ENCODE measurements around the gene SLC35F3. TPM values are rescaled to one million over a fixed set of nuclear protein-coding genes. Genes with fewer than 3 reads are reported as not detected.

The SLC35F3 gene
- polyA plus RNA-seq, 1 of the 3 experiments (the other 2 are of a cell fraction): 0.87 TPM

- Histone ChIP-seq H2AFZ (ENCODE audit: low read depth) (no peak overlapping the region), H3K36me3 (replicated peaks in 1 of 2; ENCODE audit: control insufficient read depth in 1 of 2, insufficient read depth in 2 of 2, low read length in 1 of 2) (no peaks in the 10 kb centered on the region), H3K9me2 (no peaks in the 10 kb centered on the region), H3K4me2 (no peak overlapping the region), H3F3A (replicated peaks; ENCODE audit: insufficient read depth) (no peaks in the 10 kb centered on the region), H3K27ac (ENCODE audit: low read depth in 2 of 2, low read length in 1 of 2) (no peak overlapping the region), H3K4me3 (ENCODE audit: low read depth in 2 of 2, low read length in 1 of 2) (no peak overlapping the region), H3K4me1 (ENCODE audit: control insufficient read depth in 1 of 2, insufficient read depth in 2 of 2, low read depth in 1 of 2, low read length in 1 of 2) (no peaks in the 10 kb centered on the region), H4K20me1 (ENCODE audit: insufficient read depth) (no peaks in the 10 kb centered on the region), H3K9me3 (no peaks in the 10 kb centered on the region), H3K79me2 (ENCODE audit: insufficient read depth) (no peaks in the 10 kb centered on the region), H3K27me3 (ENCODE audit: insufficient read depth) (no peaks in the 10 kb centered on the region), H3K9ac (no peak overlapping the region)
- ChIA-PET POLR2A (no interaction called here), CTCF (no interaction called here)
- no peak for TF ChIP-seq RXRA (IDR thresholded peaks at IDR 0.05; ENCODE audit: borderline replicate concordance, low read depth)
- TF ChIP-seq ZBTB33 (IDR thresholded peaks at IDR 0.05; ENCODE audit: borderline replicate concordance, low read depth): no peak
- TF ChIP-seq NFIC (IDR thresholded peaks at IDR 0.05; ENCODE audit: borderline replicate concordance): no peak
- no peak for TF ChIP-seq SIN3A (IDR thresholded peaks at IDR 0.05; ENCODE audit: borderline replicate concordance, low read depth, low read length)
- TF ChIP-seq IRF3 (IDR thresholded peaks at IDR 0.05; ENCODE audit: low read depth, low read length): no peak
- TF ChIP-seq YY1 (IDR thresholded peaks at IDR 0.05; ENCODE audit: low read depth): no peak
- no peak for TF ChIP-seq FOSL2 (IDR thresholded peaks at IDR 0.05; ENCODE audit: borderline replicate concordance, low read depth)
- TF ChIP-seq EP300 (IDR thresholded peaks at IDR 0.05; ENCODE audit: borderline replicate concordance in 1 of 2, low read depth in 1 of 2, low read length in 1 of 2): no peak
- no peak for DNase-seq
- 62% methylated on average over 10 of the region's 10 CpGs for WGBS (ENCODE audit: low lambda C conversion rate)
These were observed 76.7 kb downstream of the SLC35F3 start for GRCh38 chr1:233981042-233981675.

- DNase-seq: no peak
- ChIA-PET POLR2A (no interaction called here), CTCF (no interaction called here)
- Histone ChIP-seq H3K27me3 (ENCODE audit: insufficient read depth) (no peaks in the 10 kb centered on the region), H3K9me2 (no peaks in the 10 kb centered on the region), H3K4me1 (ENCODE audit: control insufficient read depth in 1 of 2, insufficient read depth in 2 of 2, low read depth in 1 of 2, low read length in 1 of 2) (no peaks in the 10 kb centered on the region), H2AFZ (ENCODE audit: low read depth) (no peak overlapping the region), H3K4me2 (no peak overlapping the region), H3K4me3 (ENCODE audit: low read depth in 2 of 2, low read length in 1 of 2) (no peak overlapping the region), H3K79me2 (ENCODE audit: insufficient read depth) (no peaks in the 10 kb centered on the region), H3K27ac (ENCODE audit: low read depth in 2 of 2, low read length in 1 of 2) (no peak overlapping the region), H3F3A (replicated peaks; ENCODE audit: insufficient read depth) (no peaks in the 10 kb centered on the region), H3K36me3 (replicated peaks in 1 of 2; ENCODE audit: control insufficient read depth in 1 of 2, insufficient read depth in 2 of 2, low read length in 1 of 2) (no peaks in the 10 kb centered on the region), H3K9me3 (no peaks in the 10 kb centered on the region), H4K20me1 (ENCODE audit: insufficient read depth) (no peaks in the 10 kb centered on the region), H3K9ac (no peak overlapping the region)
- no peak for TF ChIP-seq ELF1 (IDR thresholded peaks at IDR 0.05)
- no peak for TF ChIP-seq YY1 (IDR thresholded peaks at IDR 0.05; ENCODE audit: low read depth)
- TF ChIP-seq USF2 (IDR thresholded peaks at IDR 0.05; ENCODE audit: borderline replicate concordance, low read depth, low read length): no peak
- no peak for TF ChIP-seq SIN3A (IDR thresholded peaks at IDR 0.05; ENCODE audit: borderline replicate concordance, low read depth, low read length)
- TF ChIP-seq PBX3 (IDR thresholded peaks at IDR 0.05): no peak
- no peak for TF ChIP-seq POLR2AphosphoS5 (IDR thresholded peaks at IDR 0.05; ENCODE audit: low read depth, low read length)
- no peak for TF ChIP-seq MAX (IDR thresholded peaks at IDR 0.05; ENCODE audit: low read depth)
- TF ChIP-seq GABPA (IDR thresholded peaks at IDR 0.05; ENCODE audit: low read depth): no peak
- TF ChIP-seq GATA2 (CRISPR knock-in tag; IDR thresholded peaks at IDR 0.05): no peak
- no peak for TF ChIP-seq IRF3 (IDR thresholded peaks at IDR 0.05; ENCODE audit: low read depth, low read length)
- no peak for TF ChIP-seq FOSL2 (IDR thresholded peaks at IDR 0.05; ENCODE audit: borderline replicate concordance, low read depth)
- no peak for TF ChIP-seq FOXM1 (IDR thresholded peaks at IDR 0.05; ENCODE audit: low read depth)
- 54% methylated on average over 10 of the region's 10 CpGs for WGBS (ENCODE audit: low lambda C conversion rate)
These were observed 78.5 kb downstream of the SLC35F3 start for GRCh38 chr1:233982827-233983518.

Measured in SK-N-SH (cell line).